A549 (cell line): ENCODE measurements around the gene ZNF768. TPM values are rescaled to one million over a fixed set of nuclear protein-coding genes. Genes with fewer than 3 reads are reported as not detected.
"Not testable (repeated sequence)": the region's sequence is repeated elsewhere in the genome, so short reads cannot be mapped to it uniquely, and the experiment has no call there.

Source experiments
- ATAC-seq, 2 experiments: fragments of 200-7000 bp in 1 of 2; fragments of >200 bp in 1 of 2; cut with Nextera tagmentation in 1 of 2; cut with Tn5 transposase in 1 of 2; 3 replicates each; pipeline versions ENCODE4 v1.8.0 to v1.9.1; 2018 to 2020; ENCODE audit warnings: mild to moderate bottlenecking in 1 of 2, moderate library complexity in 1 of 2
- CTCF ChIA-PET: fragments of 300-600 bp; sonication (Branson Sonifier 250); formaldehyde crosslinking; extraction: SDS; loops from one replicate; lab custom pipeline; 2021; ENCODE audit warnings: antibody characterized with exemption, inconsistent platforms; lab: Yijun Ruan, JAX
- POLR2A ChIA-PET: fragments of 350-600 bp; formaldehyde crosslinking; extraction: SDS; loops from one replicate; lab custom pipeline; 2021; ENCODE audit warnings: antibody characterized with exemption, inconsistent platforms; lab: Yijun Ruan, JAX
- DNase-seq, 2 experiments: peaks; one replicate each; pipeline versions ENCODE4 v3.0.0 to v3.0.0-alpha.2; 2011 to 2016; ENCODE audit warnings: low read depth in 1 of 2, low spot score in 1 of 2
- FAIRE-seq: peaks from 2 replicates; lab custom pipeline; 2011; peaks lifted over from hg19 to GRCh38; lab: Jason Lieb, UNC
- H3K27ac ChIP-seq, 2 experiments: fragments of >200 bp; sonication (Bioruptor Twin); formaldehyde crosslinking; 3 replicates each; pipeline ENCODE4 v1.5.1; 2016 to 2017
- H3K4me1 ChIP-seq: fragments of >200 bp; sonication (Bioruptor Twin); formaldehyde crosslinking; 3 replicates; pipeline ENCODE4 v1.6.1; 2016
- H3K4me2 ChIP-seq: fragments of >200 bp; sonication (Bioruptor Twin); formaldehyde crosslinking; 3 replicates; pipeline ENCODE4 v1.6.1; 2016
- H3K4me3 ChIP-seq: fragments of >200 bp; sonication (Bioruptor Twin); formaldehyde crosslinking; 3 replicates; pipeline ENCODE4 v1.5.1; 2016
- H3K9me3 ChIP-seq: fragments of >200 bp; sonication (Bioruptor Twin); formaldehyde crosslinking; 3 replicates; pipeline ENCODE4 v1.6.1; 2016
- BHLHE40 ChIP-seq: IDR thresholded peaks from 2 replicates; pipeline ENCODE4 v1.6.1; 2012; ENCODE audit warnings: low read depth, low read length, inconsistent platforms
- CEBPB ChIP-seq, 2 experiments: fragments of >200 bp in 1 of 2; sonication (Bioruptor Twin) in 1 of 2; formaldehyde crosslinking in 1 of 2; IDR thresholded peaks; 2 replicates each; pipeline ENCODE4 v1.6.1; 2012 to 2016
- CHD4 ChIP-seq: fragments of 200-600 bp; sonication (generic); IDR thresholded peaks from 2 replicates; pipeline ENCODE4 v1.6.1; 2016; ENCODE audit warnings: antibody characterized with exemption, mild to moderate bottlenecking, borderline replicate concordance
- EHF ChIP-seq: fragments of 250-450 bp; sonication (Bioruptor Pico); IDR thresholded peaks from 2 replicates; pipeline ENCODE4 v1.5.0; 2020; ENCODE audit warnings: mild to moderate bottlenecking
- EHMT2 ChIP-seq: fragments of 200-600 bp; sonication (generic); IDR thresholded peaks from 2 replicates; pipeline ENCODE4 v1.6.1; 2016; ENCODE audit warnings: antibody characterized with exemption, low read depth, mild to moderate bottlenecking, moderate library complexity
- EP300 ChIP-seq, 2 experiments: fragments of >200 bp; sonication (Bioruptor Twin); formaldehyde crosslinking; IDR thresholded peaks; 2 replicates in 1 of 2; 3 replicates in 1 of 2; pipeline ENCODE4 v1.6.1; 2016 to 2017
- FOXS1 ChIP-seq: fragments of 250-450 bp; sonication (Bioruptor Pico); IDR thresholded peaks from 2 replicates; pipeline ENCODE4 v1.5.0; 2020; ENCODE audit warnings: mild to moderate bottlenecking, moderate library complexity
- GATA3 ChIP-seq: IDR thresholded peaks from 2 replicates; pipeline ENCODE4 v1.6.1; 2012; ENCODE audit warnings: borderline replicate concordance
- HDAC2 ChIP-seq: fragments of 200-600 bp; sonication (generic); IDR thresholded peaks from 2 replicates; pipeline ENCODE4 v1.6.1; 2016
- HEYL ChIP-seq: fragments of 250-450 bp; sonication (Bioruptor Pico); IDR thresholded peaks from 2 replicates; pipeline ENCODE4 v1.8.0; 2021; ENCODE audit warnings: mild to moderate bottlenecking, moderate library complexity
- HOXA7 ChIP-seq: fragments of 250-450 bp; sonication (Bioruptor Pico); IDR thresholded peaks from 2 replicates; pipeline ENCODE4 v1.5.0; 2020; ENCODE audit warnings: mild to moderate bottlenecking, moderate library complexity
- HOXB5 ChIP-seq: fragments of 250-450 bp; sonication (Bioruptor Pico); IDR thresholded peaks from 2 replicates; pipeline ENCODE4 v1.5.0; 2020; ENCODE audit warnings: mild to moderate bottlenecking, moderate library complexity
- KDM1A ChIP-seq: fragments of 200-600 bp; sonication (generic); IDR thresholded peaks from 2 replicates; pipeline ENCODE4 v1.6.1; 2016; ENCODE audit warnings: low read depth, mild to moderate bottlenecking
- MAFK ChIP-seq: fragments of 450-650 bp; IDR thresholded peaks from 2 replicates; pipeline ENCODE4 v1.6.1; 2014; ENCODE audit not compliant: partially characterized antibody
- MYC ChIP-seq: IDR thresholded peaks from 2 replicates; pipeline ENCODE4 v1.6.1; 2012; ENCODE audit warnings: mild to moderate bottlenecking, inconsistent platforms, low read length, improper control_type of control experiment, borderline replicate concordance
- NFE2L2 ChIP-seq: fragments of 150-350 bp; conservative IDR thresholded peaks from 2 replicates; pipeline ENCODE4 v1.6.1; 2014; ENCODE audit warnings: low read length
- NPAS2 ChIP-seq: fragments of 250-450 bp; sonication (Bioruptor Pico); IDR thresholded peaks from 2 replicates; pipeline ENCODE4 v1.8.0; 2022; ENCODE audit warnings: mild to moderate bottlenecking, moderate library complexity, borderline replicate concordance
- POLR2A ChIP-seq: IDR thresholded peaks from 2 replicates; pipeline ENCODE4 v1.6.1; 2012; ENCODE audit warnings: mild to moderate bottlenecking, low read length
- POLR2AphosphoS2 ChIP-seq: conservative IDR thresholded peaks from 2 replicates; pipeline ENCODE4 v1.6.1; 2012; ENCODE audit warnings: low read length, improper control_type of control experiment, inconsistent platforms
- RAD21 ChIP-seq, 2 experiments: fragments of >200 bp in 1 of 2; sonication (Bioruptor Twin) in 1 of 2; formaldehyde crosslinking in 1 of 2; IDR thresholded peaks in 1 of 2; conservative IDR thresholded peaks in 1 of 2; 2 replicates in 1 of 2; 3 replicates in 1 of 2; pipeline ENCODE4 v1.6.1; 2012 to 2018; ENCODE audit warnings: inconsistent platforms in 1 of 2
- RNF2 ChIP-seq: fragments of 200-600 bp; sonication (generic); IDR thresholded peaks from 2 replicates; pipeline ENCODE4 v1.6.1; 2016; ENCODE audit warnings: low read depth, mild to moderate bottlenecking, antibody characterized with exemption, moderate library complexity, borderline replicate concordance
- ZC3H11A ChIP-seq: fragments of 450-650 bp; IDR thresholded peaks from 2 replicates; pipeline ENCODE4 v1.6.1; 2014; ENCODE audit warnings: antibody characterized with exemption, mild to moderate bottlenecking
- ZFP36 ChIP-seq: fragments of 450-650 bp; IDR thresholded peaks from 2 replicates; pipeline ENCODE4 v1.6.1; 2014; ENCODE audit warnings: borderline replicate concordance; ENCODE audit not compliant: partially characterized antibody
- ZNF302 ChIP-seq: fragments of 250-450 bp; sonication (Bioruptor Pico); IDR thresholded peaks from 2 replicates; pipeline ENCODE4 v1.9.0; 2021; ENCODE audit warnings: inconsistent platforms, mild to moderate bottlenecking, moderate library complexity
- WGBS: methylation state at CpG from one replicate; pipeline ENCODE4 v1.1.6; 2017; ENCODE audit errors: missing lambda C conversion rate; 5-methylcytosine and 5-hydroxymethylcytosine counted together
- polyA plus RNA-seq, 4 experiments: library from polyadenylated mRNA; depleted of rRNA in 3 of 4; stranded (reverse); fragments of >200 nt; fragmentation: RNase III in 1 of 4; extraction: RNeasy Plus Mini Kit Qiagen cat#74134 plus additional on column Dnase treatment in 1 of 4; gene quantifications; 2 replicates in 3 of 4; 3 replicates in 1 of 4; pipeline ENCODE4 v1.2.3, GENCODE V29; 2011 to 2017
- TF ChIP-seq, protein P1 (sequence below): fragments of 250-450 bp; sonication (Bioruptor Pico); IDR thresholded peaks from 2 replicates; pipeline ENCODE4 v1.5.0; 2021; ENCODE audit warnings: mild to moderate bottlenecking, moderate library complexity, borderline replicate concordance
- TF ChIP-seq, protein P2 (sequence below): fragments of >200 bp; sonication (Bioruptor Twin); formaldehyde crosslinking; IDR thresholded peaks from 2 replicates; pipeline ENCODE4 v1.6.1; 2016
- TF ChIP-seq, protein P3 (sequence below): fragments of 250-450 bp; sonication (Bioruptor Pico); IDR thresholded peaks from 2 replicates; pipeline ENCODE4 v1.5.0; 2020; ENCODE audit warnings: low read depth, mild to moderate bottlenecking, moderate library complexity
- TF ChIP-seq, protein P4 (sequence below): fragments of 150-350 bp; IDR thresholded peaks from 2 replicates; pipeline ENCODE4 v1.6.1; 2014; ENCODE audit warnings: low read depth, mild to moderate bottlenecking, low read length

Gene ZNF768
- polyA plus RNA-seq, 2 of the 4 experiments (the other 2 are of a cell fraction) = 17.0 to 33.6 TPM

DNA sequence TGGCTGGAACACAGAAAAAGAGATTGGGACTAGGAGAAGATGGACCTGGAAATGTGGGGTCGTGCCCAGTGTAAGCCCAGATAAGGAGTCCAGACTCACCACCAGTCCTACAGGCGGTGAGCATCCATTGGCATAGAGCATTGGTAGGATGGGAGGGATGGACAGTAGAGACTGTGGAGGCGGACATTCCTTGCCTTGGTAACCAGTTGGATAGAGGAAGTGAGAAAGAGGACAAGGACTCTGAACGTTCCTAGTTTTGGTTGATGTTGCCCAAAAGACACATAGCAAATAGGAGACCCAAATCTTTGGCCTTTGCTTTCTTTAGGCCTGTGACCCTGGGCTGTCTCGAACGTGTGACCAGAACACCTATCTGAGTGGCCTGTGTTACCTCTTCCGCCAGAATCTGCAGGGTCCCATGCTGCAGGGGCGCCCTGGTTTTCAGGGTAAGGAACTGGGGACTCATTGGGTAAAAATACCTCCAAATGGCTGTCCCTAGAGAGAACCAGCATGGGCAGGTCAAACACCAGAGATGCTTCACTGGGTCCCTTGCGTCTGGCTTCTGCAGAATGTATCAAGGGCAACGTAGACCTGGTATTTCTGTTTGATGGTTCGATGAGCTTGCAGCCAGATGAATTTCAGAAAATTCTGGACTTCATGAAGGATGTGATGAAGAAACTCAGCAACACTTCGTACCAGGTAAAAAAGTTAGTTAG is 47.4 kb downstream of the ZNF768 start:
- WGBS = 72% methylated on average over 12 of the region's 12 CpGs
- no peak for FAIRE-seq
- no peaks in the 10 kb centered on the region for H3K9me3 ChIP-seq
- TF ChIP-seq RNF2 (no peak), FOXS1 (CRISPR knock-in tag) (no peak), CHD4 (no peak), CEBPB (IDR thresholded peaks at IDR 0.05) (no peak), ZNF302 (no peak), BHLHE40 (no peak), HDAC2 (no peak)
- TF ChIP-seq, all 56 proteins: peak for 0
- no peaks in the 10 kb centered on the region for H3K4me1 ChIP-seq
- ATAC-seq (no peak), DNase-seq (no peak)
- no peak overlapping the region for H3K27ac ChIP-seq
- ChIA-PET POLR2A (no interaction called here), CTCF (interaction anchor here (0.8 kb wide), 1 partner anchor 213 kb away, joined by 3 read pairs; no protein-coding TSS in a partner anchor)
- H3K4me2 ChIP-seq = no peak overlapping the region
- H3K4me3 ChIP-seq = no peak overlapping the region

DNA sequence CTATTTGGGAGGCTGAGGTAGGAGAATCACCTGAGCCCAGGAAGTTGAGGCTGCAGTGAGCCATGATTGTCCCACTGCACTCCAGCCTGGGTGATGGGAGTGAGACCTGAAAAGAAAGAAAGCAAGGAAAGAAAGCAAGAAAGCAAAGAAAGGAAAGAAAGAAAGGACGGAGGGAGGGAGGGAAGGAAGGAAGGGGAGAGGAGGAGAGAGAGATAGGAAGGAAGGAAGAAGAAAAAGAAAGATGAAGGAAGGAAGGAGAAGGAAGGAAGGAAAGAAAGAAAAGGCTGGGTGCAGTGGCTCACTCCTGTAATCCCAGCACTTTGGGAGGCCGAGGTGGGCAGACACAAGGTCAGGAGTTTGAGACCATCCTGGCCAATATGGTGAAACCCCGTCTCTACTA is 48.6 kb downstream of the ZNF768 start:
- POLR2A ChIA-PET, ATAC-seq: not testable (repeated sequence)

DNA sequence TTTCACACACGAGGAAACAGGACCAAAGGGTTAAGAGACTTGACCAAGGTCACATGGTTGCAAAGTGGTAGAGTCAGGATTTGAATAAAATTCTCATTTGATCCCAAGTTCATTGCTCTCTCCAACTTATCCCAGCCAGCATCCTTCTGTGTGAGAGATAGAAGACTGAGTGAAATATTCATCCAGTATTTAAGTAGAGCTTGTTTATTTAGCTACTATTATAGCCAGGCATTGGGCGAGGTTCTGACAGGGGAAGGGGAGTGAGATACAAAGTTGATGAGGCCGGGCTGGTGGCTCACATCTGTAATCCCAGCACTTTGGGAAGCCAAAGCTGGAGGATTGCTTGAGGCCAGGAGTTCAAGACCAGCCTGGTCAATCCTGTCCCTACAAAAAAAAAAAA is 49.4 kb downstream of the ZNF768 start:
- no peaks in the 10 kb centered on the region for H3K9me3 ChIP-seq
- H3K4me2 ChIP-seq = no peak overlapping the region
- no peaks in the 10 kb centered on the region for H3K4me1 ChIP-seq
- DNase-seq = no peak
- no peak overlapping the region for H3K4me3 ChIP-seq
- ChIA-PET CTCF (interaction anchor here (0.6 to 1.2 kb wide), 4 partner anchors 10 to 80 kb away, joined by 3 read pairs; no protein-coding TSS in a partner anchor), POLR2A (no interaction called here)
- ATAC-seq = no peak
- no peak for FAIRE-seq
- WGBS = 29% methylated on average over 3 of the region's 3 CpGs
- H3K27ac ChIP-seq = no peak overlapping the region
- TF ChIP-seq, protein P1, sequence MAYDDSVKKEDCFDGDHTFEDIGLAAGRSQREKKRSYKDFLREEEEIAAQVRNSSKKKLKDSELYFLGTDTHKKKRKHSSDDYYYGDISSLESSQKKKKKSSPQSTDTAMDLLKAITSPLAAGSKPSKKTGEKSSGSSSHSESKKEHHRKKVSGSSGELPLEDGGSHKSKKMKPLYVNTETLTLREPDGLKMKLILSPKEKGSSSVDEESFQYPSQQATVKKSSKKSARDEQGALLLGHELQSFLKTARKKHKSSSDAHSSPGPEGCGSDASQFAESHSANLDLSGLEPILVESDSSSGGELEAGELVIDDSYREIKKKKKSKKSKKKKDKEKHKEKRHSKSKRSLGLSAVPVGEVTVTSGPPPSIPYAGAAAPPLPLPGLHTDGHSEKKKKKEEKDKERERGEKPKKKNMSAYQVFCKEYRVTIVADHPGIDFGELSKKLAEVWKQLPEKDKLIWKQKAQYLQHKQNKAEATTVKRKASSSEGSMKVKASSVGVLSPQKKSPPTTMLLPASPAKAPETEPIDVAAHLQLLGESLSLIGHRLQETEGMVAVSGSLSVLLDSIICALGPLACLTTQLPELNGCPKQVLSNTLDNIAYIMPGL = no peak
- TF ChIP-seq POLR2A = no peak
- TF ChIP-seq FOXS1 (CRISPR knock-in tag) = no peak
- TF ChIP-seq GATA3 = no peak
- no peak for TF ChIP-seq NPAS2 (CRISPR knock-in tag)
- TF ChIP-seq BHLHE40 = no peak
- no peak for TF ChIP-seq NFE2L2
- no peak for TF ChIP-seq POLR2AphosphoS2
- no peak for TF ChIP-seq MAFK
- TF ChIP-seq HOXB5 = no peak
- TF ChIP-seq, all 56 proteins: peak for 0

More for the DNA sequence above, 48.6 kb downstream of the ZNF768 start:
- not testable (repeated sequence) for DNase-seq, H3K4me2 ChIP-seq, H3K27ac ChIP-seq, H3K9me3 ChIP-seq, H3K4me3 ChIP-seq, FAIRE-seq, H3K4me1 ChIP-seq
- CTCF ChIA-PET = interaction anchor here (1.1 kb wide), 1 partner anchor 9 kb away, joined by 3 read pairs; no protein-coding TSS in a partner anchor
- 59% methylated on average over 3 of the region's 3 CpGs for WGBS

DNA sequence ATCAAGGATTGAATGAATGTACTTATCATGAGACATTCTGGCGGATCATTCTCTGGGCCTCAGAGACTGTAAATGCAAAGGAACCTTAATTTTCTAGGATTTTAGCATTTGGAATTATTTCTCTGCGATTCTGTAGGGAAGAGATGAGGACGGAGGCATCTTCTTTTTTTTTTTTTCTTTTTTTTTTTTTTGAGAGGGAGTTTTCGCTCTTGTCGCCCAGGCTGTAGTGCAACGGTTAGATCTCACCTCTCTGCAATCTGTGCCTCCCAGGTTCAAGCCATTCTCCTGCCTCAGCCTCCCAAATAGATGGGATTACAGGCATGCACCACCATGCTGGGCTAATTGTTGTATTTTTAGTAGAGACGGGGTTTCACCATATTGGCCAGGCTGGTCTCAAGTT is 51.7 kb downstream of the ZNF768 start:
- H3K4me1 ChIP-seq = no peaks in the 10 kb centered on the region
- ChIA-PET POLR2A (no interaction called here), CTCF (interaction anchor here (1.2 kb wide), 2 partner anchors 25 kb away, joined by 4 to 5 read pairs; no protein-coding TSS in a partner anchor)
- no peak overlapping the region for H3K27ac ChIP-seq
- FAIRE-seq (no peak), DNase-seq (no peak), ATAC-seq (no peak)
- 87% methylated on average over 7 of the region's 7 CpGs for WGBS
- H3K9me3 ChIP-seq = no peaks in the 10 kb centered on the region
- no peak overlapping the region for H3K4me3 ChIP-seq
- no peak overlapping the region for H3K4me2 ChIP-seq
- TF ChIP-seq, protein P2, sequence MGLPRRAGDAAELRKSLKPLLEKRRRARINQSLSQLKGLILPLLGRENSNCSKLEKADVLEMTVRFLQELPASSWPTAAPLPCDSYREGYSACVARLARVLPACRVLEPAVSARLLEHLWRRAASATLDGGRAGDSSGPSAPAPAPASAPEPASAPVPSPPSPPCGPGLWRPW = no peak
- TF ChIP-seq, protein P3, sequence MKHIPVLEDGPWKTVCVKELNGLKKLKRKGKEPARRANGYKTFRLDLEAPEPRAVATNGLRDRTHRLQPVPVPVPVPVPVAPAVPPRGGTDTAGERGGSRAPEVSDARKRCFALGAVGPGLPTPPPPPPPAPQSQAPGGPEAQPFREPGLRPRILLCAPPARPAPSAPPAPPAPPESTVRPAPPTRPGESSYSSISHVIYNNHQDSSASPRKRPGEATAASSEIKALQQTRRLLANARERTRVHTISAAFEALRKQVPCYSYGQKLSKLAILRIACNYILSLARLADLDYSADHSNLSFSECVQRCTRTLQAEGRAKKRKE (CRISPR knock-in tag) = no peak
- TF ChIP-seq HOXA7 (CRISPR knock-in tag) (no peak), EHMT2 (no peak), EP300 (IDR thresholded peaks at IDR 0.05) (no peak), KDM1A (no peak), NPAS2 (CRISPR knock-in tag) (no peak), ZC3H11A (no peak), MYC (no peak), HEYL (no peak), ZFP36 (no peak), RAD21 (conservative IDR thresholded peaks at IDR 0.05 in 1 of 2, IDR thresholded peaks at IDR 0.05 in 1 of 2) (no peak), EHF (no peak)
- TF ChIP-seq, protein P4, sequence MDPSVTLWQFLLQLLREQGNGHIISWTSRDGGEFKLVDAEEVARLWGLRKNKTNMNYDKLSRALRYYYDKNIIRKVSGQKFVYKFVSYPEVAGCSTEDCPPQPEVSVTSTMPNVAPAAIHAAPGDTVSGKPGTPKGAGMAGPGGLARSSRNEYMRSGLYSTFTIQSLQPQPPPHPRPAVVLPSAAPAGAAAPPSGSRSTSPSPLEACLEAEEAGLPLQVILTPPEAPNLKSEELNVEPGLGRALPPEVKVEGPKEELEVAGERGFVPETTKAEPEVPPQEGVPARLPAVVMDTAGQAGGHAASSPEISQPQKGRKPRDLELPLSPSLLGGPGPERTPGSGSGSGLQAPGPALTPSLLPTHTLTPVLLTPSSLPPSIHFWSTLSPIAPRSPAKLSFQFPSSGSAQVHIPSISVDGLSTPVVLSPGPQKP = no peak
